GM18861 (cell line): Measurements from ENCODE around the gene GSTP1.
"Not testable (repeated sequence)": the region's sequence is repeated elsewhere in the genome, so short reads cannot be mapped to it uniquely, and the experiment has no call there.

Experiments
- ATAC-seq: cut with Tn5 transposase; IDR thresholded peaks from one replicate; pipeline ENCODE4 v1.9.1; 2021; ENCODE audit not compliant: unreplicated experiment

The GSTP1 gene

DNA sequence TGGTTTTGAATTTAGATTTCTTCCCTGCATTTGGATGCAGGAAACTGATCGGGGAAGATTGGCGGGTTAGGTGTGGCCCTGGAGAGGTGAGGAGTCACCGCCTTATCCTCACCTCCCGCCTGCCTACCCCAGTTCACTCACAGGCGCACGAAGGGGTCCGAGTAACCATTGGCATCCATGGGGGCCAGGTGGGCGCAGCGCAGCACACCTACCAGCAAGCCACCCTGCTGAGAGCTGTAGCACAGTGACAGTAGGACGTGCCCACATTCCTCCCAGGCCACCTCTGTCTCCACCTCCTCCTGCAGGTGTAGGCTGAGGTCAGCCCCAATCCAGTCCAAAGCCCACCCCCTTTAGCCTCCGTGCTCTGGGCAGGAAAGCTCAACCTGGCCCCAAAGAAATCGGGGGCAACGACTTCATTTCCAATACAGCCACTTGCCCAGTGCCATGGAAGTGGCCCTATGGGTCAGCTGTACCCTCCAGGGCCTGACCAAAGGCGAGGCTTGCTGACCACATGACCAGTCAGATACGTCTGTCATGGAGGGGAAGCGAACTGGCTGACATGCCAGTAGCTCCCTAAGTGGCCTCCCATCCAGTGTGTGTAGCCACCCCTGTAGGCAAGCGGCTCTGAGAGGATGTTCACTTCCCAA lies 29.8 kb downstream of the GSTP1 start:
- no peak for ATAC-seq

DNA sequence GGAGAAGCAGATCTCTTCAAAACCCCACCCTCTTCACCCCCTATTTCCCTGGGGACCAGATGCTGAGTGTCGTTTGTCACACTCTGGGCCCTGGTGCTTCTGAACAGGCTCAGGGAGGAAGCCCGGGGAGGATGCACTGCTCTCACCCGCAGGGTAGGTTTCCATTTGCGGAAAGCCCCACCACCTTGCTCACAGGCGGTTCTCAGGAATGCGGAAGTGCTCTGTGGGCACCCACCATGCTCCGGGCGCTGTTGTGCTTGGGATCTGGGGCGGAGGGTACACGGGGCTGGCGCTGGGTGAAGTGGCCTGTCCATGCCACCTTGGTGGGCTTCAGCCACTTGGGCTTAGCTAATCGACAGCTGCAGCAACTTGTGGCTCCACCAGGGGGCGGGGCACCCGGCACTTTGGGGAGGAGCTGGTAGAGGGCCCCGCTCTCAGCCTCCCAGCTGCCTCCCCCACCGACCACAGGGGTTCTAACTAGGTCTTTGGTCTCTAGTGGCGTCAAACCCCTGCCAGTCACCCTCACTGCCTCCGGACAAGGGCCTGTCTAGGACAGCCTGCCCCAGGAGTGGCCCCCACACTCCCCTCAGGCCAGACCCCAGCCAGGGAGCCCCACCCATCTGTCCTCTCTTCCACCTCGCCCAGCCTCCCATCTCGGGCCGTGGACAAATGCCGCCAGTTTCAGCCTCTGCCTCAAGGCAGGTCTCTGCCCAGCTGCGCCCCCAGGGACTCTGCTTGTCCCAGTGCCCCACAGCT lies 30.5 kb downstream of the GSTP1 start:
- ATAC-seq: peak; percentile 60

DNA sequence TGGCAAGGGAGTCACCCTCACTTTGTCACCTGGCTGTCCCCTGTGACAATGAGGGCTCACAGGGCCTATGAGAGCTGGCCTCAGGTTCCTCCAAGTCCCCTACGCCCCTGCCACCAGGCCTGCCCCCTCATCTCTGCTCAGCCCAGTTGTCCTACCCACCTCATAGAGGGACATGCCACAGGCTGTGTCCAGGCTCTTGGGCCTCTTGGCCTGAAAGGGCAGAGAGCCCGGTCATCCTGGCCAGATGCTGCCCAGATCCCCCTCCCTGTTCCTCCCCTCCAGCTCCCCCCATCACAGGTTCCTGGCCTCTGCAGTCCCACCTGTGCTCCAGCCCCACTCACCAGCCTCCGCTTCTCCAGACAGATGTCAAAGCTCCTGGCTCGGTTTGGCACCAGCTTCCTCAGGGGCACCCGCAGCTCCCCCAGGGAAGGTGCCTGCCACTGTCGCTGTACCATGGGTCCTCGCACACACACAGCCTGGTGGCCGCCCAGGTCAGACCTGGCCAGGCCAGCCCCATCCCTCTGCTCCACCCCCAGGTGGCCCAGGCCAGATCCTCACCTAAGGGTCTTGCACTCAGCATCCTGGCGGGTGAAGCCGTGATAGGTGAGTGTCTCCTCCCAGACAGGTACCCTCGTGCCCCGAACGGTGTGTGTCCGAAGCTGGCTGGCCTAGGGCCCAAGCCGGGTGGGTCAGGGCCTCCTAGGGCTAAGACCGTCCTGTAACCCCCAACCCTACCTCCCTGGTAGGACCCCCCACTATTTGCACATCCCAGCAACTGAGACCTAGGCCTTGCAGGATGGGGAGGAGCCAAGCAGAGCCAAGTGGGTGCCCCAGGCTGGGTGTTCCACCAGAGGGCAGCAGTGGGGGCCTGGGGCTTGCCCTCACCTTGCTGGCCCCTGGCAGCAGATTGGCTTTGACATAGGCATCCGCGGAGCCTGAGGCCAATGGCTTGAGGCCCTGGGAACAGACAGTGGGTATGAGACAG lies 31.4 kb downstream of the GSTP1 start:
- no peak for ATAC-seq

DNA sequence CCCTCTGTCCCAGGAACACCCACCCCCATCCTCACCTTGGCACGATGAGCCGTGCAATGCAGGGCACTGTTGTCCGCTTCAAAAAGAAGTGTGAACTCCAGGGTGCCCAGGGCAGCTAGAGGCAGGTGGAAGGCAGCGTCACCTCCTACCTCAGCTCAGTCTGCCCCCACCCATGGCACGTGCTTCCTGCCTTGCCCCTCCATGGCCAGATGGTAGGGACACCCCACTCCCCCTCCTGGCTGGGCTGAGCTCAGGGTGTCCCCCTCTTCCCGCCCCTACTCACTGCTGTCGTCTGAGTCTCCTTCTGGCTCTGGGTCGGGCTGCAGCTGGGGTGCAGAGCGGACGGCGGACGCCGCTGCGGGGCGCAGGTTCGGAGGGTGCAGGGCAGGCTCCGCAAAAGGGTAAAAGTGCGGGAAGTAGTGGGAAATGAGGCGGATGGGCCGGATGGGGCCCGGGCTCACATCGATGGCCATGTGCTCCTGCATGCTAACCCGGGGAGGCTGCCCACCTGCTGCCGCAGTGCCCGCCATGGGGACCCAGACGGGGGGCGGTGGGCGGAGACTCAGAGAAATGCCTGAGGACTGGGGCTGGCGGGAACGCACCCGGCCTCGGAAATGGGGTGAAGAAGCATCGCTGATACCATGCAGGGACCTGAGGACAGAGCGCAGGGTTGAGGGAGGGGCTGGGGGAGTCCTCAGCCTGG lies 32.3 kb downstream of the GSTP1 start:
- ATAC-seq: no peak

DNA sequence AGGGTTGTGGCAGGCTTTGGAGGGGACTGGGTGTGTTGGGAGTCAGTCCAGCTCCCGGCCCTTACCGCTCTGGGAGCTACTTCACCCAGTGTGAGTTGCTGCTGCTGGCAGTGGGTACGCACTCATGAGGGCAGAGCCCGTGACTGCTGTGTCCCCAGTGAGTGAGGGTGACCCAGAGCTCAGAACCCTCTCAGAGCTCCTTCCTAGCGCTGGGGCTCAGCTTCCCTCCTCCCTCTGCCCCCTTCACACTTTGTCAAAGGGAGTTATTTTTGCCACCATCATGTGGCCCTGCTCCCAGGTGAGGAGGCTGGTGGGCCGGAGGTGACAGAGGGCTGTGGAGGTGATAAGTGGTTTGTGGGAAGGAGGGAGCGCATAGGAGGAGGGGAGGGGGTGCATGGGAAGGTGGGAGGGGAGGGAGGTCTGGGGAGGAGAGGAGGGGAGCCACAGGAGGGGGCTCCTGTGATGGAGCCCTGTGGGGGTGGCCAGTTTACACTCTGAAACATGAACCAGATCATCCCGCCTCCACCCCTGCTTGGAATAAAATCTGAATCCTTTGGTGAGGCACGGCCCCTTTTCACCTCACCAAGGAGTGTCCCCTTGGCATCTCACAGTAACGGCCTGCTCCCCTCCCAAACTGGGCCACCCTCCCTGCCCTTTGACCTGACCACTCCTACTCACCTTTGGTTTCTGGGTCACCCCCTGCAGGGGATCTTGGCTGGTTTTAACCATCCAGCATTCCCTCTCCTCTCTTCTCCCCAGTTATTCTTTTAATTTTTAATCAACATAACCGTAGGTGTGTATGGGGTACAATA lies 33.0 kb downstream of the GSTP1 start:
- ATAC-seq: no peak

DNA sequence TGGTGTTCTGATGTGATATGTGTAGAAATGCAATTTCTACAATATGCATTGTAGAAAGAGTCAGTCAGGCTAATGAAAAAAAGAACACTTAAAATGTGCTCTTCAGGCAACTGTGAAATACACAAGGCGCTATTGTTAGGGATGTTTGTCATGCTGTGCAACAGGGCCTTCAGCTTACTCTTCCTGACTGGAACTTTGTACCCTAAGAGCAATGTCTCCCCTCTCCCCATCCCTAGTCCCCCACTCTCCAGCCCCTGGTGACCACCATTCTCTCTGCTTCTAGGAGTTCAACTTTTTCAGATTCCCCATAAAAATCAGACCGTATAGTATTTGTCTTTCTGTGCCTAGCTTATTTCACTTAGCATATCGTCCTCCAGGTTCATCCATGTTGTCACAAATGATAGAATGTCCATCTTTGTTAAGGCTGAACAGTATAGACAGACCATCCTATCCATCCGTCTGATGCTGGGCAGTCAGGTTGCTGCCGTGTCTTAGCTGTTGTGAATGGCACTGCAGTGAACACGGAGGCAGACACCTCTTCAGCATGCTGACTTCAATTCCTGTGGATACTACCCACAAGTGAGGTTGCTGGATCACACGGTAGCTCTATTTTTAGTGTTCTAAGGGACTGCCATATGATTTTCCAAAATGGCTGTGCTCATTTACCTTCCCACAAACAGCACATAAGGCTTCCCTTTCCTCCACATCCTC lies 33.8 kb downstream of the GSTP1 start:
- no peak for ATAC-seq

DNA sequence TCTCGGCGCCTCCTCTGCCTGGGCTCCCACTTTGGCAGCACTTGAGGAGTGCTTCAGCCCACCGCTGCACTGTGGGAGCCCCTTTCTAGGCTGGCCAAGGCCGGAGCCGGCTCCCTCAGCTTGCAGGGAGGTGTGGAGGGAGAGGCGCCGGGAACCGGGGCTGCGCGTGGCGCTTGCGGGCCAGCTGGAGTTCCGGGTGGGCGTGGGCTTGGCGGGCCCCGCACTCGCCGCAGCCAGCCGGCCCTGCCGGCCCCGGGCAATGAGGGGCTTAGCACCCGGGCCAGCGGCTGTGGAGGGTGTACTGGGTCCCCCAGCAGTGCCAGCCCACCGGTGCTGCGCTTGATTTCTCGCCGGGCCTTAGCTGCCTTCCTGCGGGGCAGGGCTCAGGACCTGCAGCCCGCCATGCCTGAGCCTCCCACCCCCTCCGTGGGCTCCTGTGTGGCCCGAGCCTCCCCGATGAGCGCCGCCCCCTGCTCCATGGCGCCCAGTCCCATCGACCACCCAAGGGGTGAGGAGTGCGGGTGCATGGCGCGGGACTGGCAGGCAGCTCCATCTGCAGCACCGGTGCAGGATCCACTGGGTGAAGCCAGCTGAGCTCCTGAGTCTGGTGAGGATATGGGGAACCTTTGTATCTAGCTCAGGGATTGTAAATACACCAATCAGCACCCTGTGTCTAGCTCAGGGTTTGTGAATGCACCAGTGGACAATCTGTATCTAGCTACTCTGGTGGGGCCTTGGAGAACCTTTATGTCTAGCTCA lies 35.5 kb downstream of the GSTP1 start:
- ATAC-seq: not testable (repeated sequence)

DNA sequence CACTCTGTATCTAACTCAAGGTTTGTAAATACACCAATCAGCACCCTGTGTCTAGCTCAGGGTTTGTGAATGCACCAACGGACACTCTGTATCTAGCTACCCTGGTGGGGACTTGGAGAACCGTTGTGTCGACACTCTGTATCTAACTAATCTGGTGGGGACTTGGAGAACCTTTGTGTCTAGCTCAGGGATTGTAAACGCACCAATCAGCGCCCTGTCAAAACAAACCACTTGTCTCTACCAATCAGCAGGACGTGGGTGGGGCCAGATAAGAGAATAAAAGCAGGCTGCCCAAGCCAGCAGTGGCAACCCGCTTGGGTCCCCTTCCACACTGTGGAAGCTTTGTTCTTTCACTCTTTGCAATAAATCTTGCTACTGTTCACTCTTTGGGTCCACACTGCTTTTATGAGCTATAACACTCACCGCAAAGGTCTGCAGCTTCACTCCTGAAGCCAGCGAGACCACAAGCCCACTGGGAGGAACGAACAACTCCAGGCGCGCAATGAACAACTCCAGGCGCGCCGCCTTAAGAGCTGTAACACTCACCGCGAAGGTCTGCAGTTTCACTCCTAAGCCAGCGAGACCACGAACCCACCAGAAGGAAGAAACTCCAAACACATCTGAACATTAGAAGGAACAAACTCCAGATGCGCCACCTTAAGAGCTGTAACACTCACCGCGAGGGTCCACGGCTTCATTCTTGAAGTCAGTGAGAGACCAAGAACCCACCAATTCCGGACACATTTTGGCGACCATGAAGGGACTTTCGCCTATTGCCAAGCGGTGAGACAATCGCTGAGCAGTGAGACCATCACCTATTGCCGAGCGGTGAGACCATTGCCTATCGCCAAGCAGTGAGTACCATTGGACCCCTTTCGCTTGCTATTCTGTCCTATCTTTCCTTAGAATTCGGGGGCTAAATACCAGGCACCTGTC lies 36.3 kb downstream of the GSTP1 start:
- ATAC-seq: not testable (repeated sequence)

DNA sequence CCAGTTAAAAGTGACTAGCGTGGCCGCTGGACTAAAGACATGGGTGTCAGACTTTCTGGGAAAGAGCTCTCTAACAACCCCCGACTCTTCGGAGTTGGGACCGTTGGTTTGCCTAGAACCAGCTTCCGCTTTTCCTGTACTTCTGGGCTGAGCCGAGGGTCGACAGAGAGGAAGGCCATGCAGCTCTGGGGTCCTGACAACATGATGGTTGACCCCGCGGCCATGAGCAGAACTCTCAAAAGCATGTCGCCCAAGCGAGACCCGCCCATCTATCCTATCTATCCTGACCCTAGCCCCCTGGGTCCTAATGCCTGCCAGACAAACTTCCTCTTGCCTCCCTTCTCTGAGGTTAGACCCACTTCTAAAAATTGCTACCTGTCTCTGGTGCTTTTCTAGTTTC lies 37.0 kb downstream of the GSTP1 start:
- not testable (repeated sequence) for ATAC-seq

DNA sequence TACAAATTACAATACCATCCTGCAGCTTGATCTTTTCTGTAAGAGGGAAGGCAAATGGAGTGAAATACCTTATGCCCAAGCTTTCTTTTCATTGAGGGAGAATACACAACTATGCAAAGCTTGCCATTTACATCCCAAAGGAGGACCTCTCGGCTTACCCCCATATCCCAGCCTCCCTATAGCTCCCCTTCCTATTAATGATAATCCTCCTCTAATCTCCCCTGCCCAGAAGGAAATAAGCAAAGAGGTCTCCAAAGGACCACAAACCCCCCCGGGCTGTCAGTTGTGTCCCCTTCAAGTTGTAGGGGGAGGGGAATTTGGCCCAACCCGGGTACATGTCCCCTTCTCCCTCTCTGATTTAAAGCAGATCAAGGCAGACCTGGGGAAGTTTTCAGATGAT lies 38.3 kb downstream of the GSTP1 start:
- not testable (repeated sequence) for ATAC-seq

DNA sequence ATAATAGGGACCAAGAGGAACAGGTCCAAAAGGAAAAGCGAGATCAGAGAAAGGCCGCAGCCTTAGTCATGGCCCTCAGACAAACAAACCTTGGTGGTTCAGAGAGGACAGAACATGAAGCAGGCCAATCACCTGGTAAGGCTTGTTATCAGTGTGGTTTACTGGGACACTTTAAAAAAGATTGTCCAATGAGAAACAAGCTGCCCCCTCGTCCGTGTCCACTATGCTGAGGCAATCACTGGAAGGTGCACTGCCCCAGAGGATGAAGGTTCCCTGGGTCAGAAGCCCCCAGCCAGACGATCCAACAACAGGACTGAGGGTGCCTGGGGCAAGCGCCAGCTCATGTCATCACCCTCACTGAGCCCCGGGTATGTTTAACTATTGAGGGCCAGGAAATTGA lies 39.3 kb downstream of the GSTP1 start:
- not testable (repeated sequence) for ATAC-seq

DNA sequence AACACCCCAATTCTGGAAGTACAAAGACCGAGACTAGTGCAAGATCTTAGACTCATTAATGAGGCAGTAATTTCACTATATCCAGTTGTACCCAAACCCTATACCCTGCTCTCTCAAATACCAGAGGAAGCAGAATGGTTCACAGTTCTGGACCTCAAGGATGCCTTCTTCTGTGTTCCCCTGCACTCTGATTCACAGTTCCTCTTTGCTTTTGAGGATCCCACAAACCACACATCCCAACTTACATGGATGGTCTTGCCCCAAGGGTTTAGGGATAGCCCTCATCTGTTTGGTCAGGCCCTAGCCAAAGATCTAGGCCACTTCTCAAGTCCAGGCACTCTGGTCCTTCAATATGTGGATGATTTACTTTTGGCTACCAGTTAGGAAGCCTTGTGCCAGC lies 40.2 kb downstream of the GSTP1 start:
- ATAC-seq: not testable (repeated sequence)

DNA sequence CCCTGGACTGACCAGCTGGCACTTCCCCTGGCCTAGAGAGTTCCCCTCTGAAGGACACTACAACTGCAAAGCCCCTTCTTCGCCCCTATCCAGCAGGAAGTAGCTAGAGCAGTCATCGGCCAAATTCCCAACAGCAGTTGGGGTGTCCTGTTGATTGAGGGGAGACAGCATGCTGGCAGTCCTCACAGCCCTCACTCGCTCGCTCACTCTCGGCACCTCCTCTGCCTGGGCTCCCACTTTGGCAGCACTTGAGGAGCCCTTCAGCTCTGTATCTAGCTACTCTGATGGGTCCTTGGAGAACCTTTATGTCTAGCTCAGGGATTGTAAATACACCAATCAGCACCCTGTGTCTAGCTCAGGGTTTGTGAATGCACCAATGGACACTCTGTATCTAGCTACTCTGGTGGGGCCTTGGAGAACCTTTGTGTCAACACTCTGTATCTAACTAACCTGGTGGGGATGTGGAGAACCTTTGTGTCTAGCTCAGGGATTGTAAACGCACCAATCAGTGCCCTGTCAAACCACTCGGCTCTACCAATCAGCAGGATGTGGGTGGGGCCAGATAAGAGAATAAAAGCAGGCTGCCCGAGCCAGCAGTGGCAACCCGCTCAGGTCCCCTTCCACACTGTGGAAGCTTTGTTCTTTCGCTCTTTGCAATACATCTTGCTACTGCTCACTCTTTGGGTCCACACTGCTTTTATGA lies 42.7 kb downstream of the GSTP1 start:
- ATAC-seq: not testable (repeated sequence)

DNA sequence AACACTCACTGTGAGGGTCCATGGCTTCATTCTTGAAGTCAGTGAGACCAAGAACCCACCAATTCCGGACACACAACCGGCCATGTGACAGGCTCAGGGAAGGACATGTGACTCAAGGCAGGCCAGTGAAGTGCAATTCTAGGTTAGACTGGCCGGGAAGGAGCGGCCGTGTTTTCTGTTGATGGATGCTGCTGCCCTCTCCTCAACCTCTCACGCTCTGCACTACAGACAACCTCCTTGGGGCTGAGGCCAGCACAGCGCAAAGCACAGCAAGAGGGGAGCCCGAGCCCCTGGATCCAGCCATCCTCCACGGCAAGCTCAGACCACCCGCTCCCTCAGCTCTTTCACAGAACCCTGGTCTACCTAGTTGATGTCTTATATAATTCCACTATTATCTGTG lies 43.4 kb downstream of the GSTP1 start:
- ATAC-seq: no peak

DNA sequence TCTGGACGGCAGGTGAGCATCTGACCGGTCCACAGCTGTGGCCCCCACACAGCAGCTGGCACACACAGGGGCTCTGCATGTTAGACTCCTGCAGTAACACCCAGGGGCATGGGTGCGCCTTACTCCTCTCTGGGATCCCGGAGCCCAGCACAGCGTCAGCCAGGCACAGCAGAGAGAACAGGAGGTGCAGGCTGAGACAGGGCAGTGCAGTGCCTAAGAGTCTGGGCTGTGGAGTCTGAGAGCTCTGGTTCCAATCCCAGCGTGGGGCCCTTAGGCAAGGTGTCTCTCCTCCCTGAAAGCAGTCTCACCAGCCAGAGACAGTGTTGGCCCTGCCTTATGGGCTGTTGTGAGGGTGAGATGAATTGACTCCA lies 43.8 kb downstream of the GSTP1 start:
- no peak for ATAC-seq

DNA sequence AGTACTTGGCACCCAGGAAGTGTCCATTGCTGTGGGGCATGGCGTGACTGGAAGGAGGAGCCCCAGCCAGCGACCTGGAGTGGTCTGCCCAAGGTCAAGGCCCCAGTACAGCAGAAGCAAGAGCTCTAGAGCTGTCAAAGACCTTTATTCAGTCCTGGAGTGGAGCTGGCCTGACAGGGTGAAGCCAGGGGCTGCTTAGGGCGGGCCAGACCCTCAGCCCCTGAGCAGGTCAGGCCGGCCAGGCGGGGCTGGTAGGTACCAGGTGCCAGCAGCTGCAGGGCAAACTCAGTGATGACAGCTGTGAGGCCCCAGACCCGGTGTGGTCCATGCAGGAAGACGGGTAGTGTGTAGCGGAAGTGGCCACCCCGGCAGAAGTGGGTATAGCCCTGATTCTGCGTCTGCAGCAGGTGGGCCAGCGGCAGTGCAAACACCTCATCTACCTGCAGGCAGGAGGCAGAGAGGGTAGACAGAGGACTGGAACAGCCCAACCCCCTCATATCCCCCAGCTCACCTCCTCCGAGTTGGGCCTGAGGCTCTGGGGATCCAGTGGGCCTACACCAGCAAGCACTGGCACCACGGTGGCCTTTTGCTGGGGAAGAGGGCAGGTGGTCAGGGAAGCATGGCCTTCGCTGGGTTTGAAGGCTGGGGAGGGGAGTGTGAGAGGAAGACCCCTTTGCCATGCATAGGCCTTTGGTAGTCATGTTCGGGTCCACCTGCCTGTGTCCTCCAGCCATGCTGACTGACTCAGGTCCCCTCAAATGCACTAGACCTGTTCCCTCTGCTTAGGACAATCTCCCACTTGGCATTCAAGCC lies 44.4 kb downstream of the GSTP1 start:
- no peak for ATAC-seq
